Suprapubic skin (tissue), 4 donors: ENCODE measurements around the gene CNGB1. TPM values are rescaled to one million over a fixed set of nuclear protein-coding genes. Genes with fewer than 3 reads are reported as not detected.
"Not testable (repeated sequence)": the region's sequence is repeated elsewhere in the genome, so short reads cannot be mapped to it uniquely, and the experiment has no call there.

Source experiments
- DNase-seq, 2 donors: peaks; one replicate each; pipeline ENCODE4 v3.0.0-alpha.2; 2019; ENCODE audit warnings: low spot score in 2 of 2
- H3K27ac ChIP-seq: fragments of 200-600 bp; sonication (generic); one replicate; pipeline ENCODE4 v1.5.1; 2019
- H3K27me3 ChIP-seq: fragments of 200-600 bp; sonication (generic); one replicate; pipeline ENCODE4 v1.5.1; 2019
- H3K36me3 ChIP-seq: fragments of 200-600 bp; sonication (generic); one replicate; pipeline ENCODE4 v1.5.1; 2019
- H3K4me1 ChIP-seq: fragments of 200-600 bp; sonication (generic); one replicate; pipeline ENCODE4 v1.5.1; 2019
- H3K4me3 ChIP-seq: fragments of 200-600 bp; sonication (generic); one replicate; pipeline ENCODE4 v1.5.1; 2019; ENCODE audit warnings: mild to moderate bottlenecking
- H3K9me3 ChIP-seq: fragments of 200-600 bp; sonication (generic); one replicate; pipeline ENCODE4 v1.5.1; 2019
- CTCF ChIP-seq, 2 donors: fragments of 200-600 bp in 1 of 2; fragments of 450-650 bp in 1 of 2; sonication (generic) in 1 of 2; IDR thresholded peaks; one replicate each; pipeline ENCODE4 v1.5.1; 2016 to 2019; ENCODE audit warnings: antibody characterized with exemption in 2 of 2, mild to moderate bottlenecking in 1 of 2, moderate library complexity in 1 of 2
- EP300 ChIP-seq: sonication (generic); formaldehyde crosslinking; IDR thresholded peaks from one replicate; pipeline ENCODE4 v1.6.1; 2017; ENCODE audit warnings: antibody characterized with exemption
- POLR2A ChIP-seq, 2 donors: fragments of 450-650 bp; IDR thresholded peaks; one replicate each; pipeline ENCODE4 v1.6.1; 2017; ENCODE audit warnings: antibody characterized with exemption in 2 of 2, mild to moderate bottlenecking in 2 of 2, moderate library complexity in 2 of 2
- POLR2AphosphoS5 ChIP-seq, 3 donors: sonication (generic); formaldehyde crosslinking; IDR thresholded peaks; one replicate each; pipeline ENCODE4 v1.6.1; 2017; ENCODE audit warnings: antibody characterized with exemption in 3 of 3
- WGBS: methylation state at CpG from one replicate; pipeline ENCODE4 v1.1.5; 2018; 5-methylcytosine and 5-hydroxymethylcytosine counted together
- total RNA-seq, 4 donors: library from RNA; depleted of rRNA; stranded (reverse); fragments of >200 nt; gene quantifications; one replicate each; pipeline ENCODE4 v1.1.0, GENCODE V29; 2016

The CNGB1 gene
- total RNA-seq, 4 donors from 2014 or later, result 0.08 TPM; not detected in 3

GRCh38 chr16:57865746-57866528 lies 105.0 kb downstream of the CNGB1 start:
- Histone ChIP-seq H3K27ac (no peak overlapping the region), H3K4me3 (no peak overlapping the region), H3K4me1 (peaks cover 8% of the 10 kb centered on the region), H3K27me3 (no peaks in the 10 kb centered on the region), H3K36me3 (no peaks in the 10 kb centered on the region), H3K9me3 (no peaks in the 10 kb centered on the region)
- DNase-seq, result no peak
- 49% methylated on average over 9 of the region's 9 CpGs for WGBS
- TF ChIP-seq POLR2A (IDR thresholded peaks at IDR 0.05), result no peak
- TF ChIP-seq EP300, result no peak
- TF ChIP-seq POLR2AphosphoS5 (IDR thresholded peaks at IDR 0.05), result no peak
- TF ChIP-seq CTCF (IDR thresholded peaks at IDR 0.05), result no peak

GRCh38 chr16:57863434-57864160 lies 107.3 kb downstream of the CNGB1 start:
- H3K27ac ChIP-seq, result no peak overlapping the region
- TF ChIP-seq CTCF (IDR thresholded peaks at IDR 0.05) (peak in 1 of 2 donors; percentile 53), POLR2AphosphoS5 (IDR thresholded peaks at IDR 0.05) (no peak)
- WGBS, result 1% methylated on average over 5 of the region's 5 CpGs
- no peaks in the 10 kb centered on the region for H3K27me3 ChIP-seq
- H3K4me1 ChIP-seq, result peaks cover 8% of the 10 kb centered on the region
- DNase-seq, result peak; percentile 77 to 82
- H3K9me3 ChIP-seq, result no peaks in the 10 kb centered on the region
- no peak overlapping the region for H3K4me3 ChIP-seq
- no peaks in the 10 kb centered on the region for H3K36me3 ChIP-seq

GRCh38 chr16:57862698-57863433 lies 108.1 kb downstream of the CNGB1 start:
- TF ChIP-seq POLR2AphosphoS5 (IDR thresholded peaks at IDR 0.05) (no peak), CTCF (IDR thresholded peaks at IDR 0.05) (no peak), POLR2A (IDR thresholded peaks at IDR 0.05) (no peak), EP300 (no peak)
- Histone ChIP-seq H3K27ac (no peak overlapping the region), H3K9me3 (no peaks in the 10 kb centered on the region), H3K27me3 (no peaks in the 10 kb centered on the region), H3K4me3 (no peak overlapping the region), H3K4me1 (peaks cover 8% of the 10 kb centered on the region), H3K36me3 (no peaks in the 10 kb centered on the region)
- WGBS, result 73% methylated on average over 9 of the region's 9 CpGs
- peak in 1 of 2 donors; percentile 27 for DNase-seq

GRCh38 chr16:57859331-57859730 lies 111.6 kb downstream of the CNGB1 start:
- 50% methylated on average over 5 of the region's 5 CpGs for WGBS
- DNase-seq, result peak in 1 of 2 donors; percentile 5
- Histone ChIP-seq H3K27ac (no peak overlapping the region), H3K9me3 (no peaks in the 10 kb centered on the region), H3K36me3 (no peaks in the 10 kb centered on the region), H3K27me3 (no peaks in the 10 kb centered on the region), H3K4me3 (no peak overlapping the region), H3K4me1 (peaks cover 8% of the 10 kb centered on the region)
- TF ChIP-seq EP300 (no peak), POLR2AphosphoS5 (IDR thresholded peaks at IDR 0.05) (no peak), CTCF (IDR thresholded peaks at IDR 0.05) (no peak), POLR2A (IDR thresholded peaks at IDR 0.05) (no peak)

- 71% methylated on average over 8 of the region's 8 CpGs for WGBS
- H3K27me3 ChIP-seq, result no peaks in the 10 kb centered on the region
- no peaks in the 10 kb centered on the region for H3K9me3 ChIP-seq
- no peak overlapping the region for H3K27ac ChIP-seq
- no peak overlapping the region for H3K4me3 ChIP-seq
- TF ChIP-seq CTCF (IDR thresholded peaks at IDR 0.05) (no peak), POLR2A (IDR thresholded peaks at IDR 0.05) (no peak), EP300 (no peak), POLR2AphosphoS5 (IDR thresholded peaks at IDR 0.05) (no peak)
- H3K4me1 ChIP-seq, result peaks cover 5% of the 10 kb centered on the region
- DNase-seq, result peak in 1 of 2 donors; percentile 5
- no peaks in the 10 kb centered on the region for H3K36me3 ChIP-seq
Observed at GRCh38 chr16:57858635-57859034, 112.3 kb downstream of the CNGB1 start.

- not testable (repeated sequence) for H3K27me3 ChIP-seq, H3K9me3 ChIP-seq, H3K27ac ChIP-seq, H3K36me3 ChIP-seq, H3K4me1 ChIP-seq, H3K4me3 ChIP-seq
- peak; percentile 4 to 15 for DNase-seq
- WGBS, result 74% methylated on average over 10 of the region's 10 CpGs
Observed at GRCh38 chr16:57857991-57858390, 112.9 kb downstream of the CNGB1 start.
